Tibial nerve (tissue), 4 donors: ENCODE results near the gene C1QTNF12. TPM values are rescaled to one million over a fixed set of nuclear protein-coding genes. Genes with fewer than 3 reads are reported as not detected.

Experiments used
- DNase-seq, 2 donors: peaks; one replicate each; pipeline ENCODE4 v3.0.0-alpha.2; 2019; ENCODE audit warnings: low spot score in 2 of 2
- H3K27ac ChIP-seq, 4 donors: fragments of 200-600 bp; sonication (generic) in 3 of 4; one replicate each; pipeline ENCODE4 v1.5.1; 2017 to 2019; ENCODE audit warnings: mild to moderate bottlenecking in 1 of 4
- H3K27me3 ChIP-seq, 2 donors: fragments of 200-600 bp; sonication (generic) in 1 of 2; one replicate each; pipeline versions ENCODE4 v1.5.1 to v1.6.0; 2017 to 2019
- H3K36me3 ChIP-seq, 3 donors: fragments of 200-600 bp; sonication (generic); one replicate each; pipeline ENCODE4 v1.5.1; 2018 to 2019
- H3K4me1 ChIP-seq, 4 donors: fragments of 200-600 bp; sonication (generic) in 3 of 4; one replicate each; pipeline ENCODE4 v1.5.1; 2017 to 2019
- H3K4me3 ChIP-seq, 4 donors: fragments of 200-600 bp; sonication (generic) in 3 of 4; one replicate each; pipeline ENCODE4 v1.5.1; 2017 to 2019; ENCODE audit warnings: mild to moderate bottlenecking in 1 of 4, moderate library complexity in 1 of 4
- H3K9me3 ChIP-seq, 4 donors: fragments of 200-600 bp; sonication (generic) in 3 of 4; one replicate each; pipeline ENCODE4 v1.5.1; 2017 to 2019
- CTCF ChIP-seq, 5 experiments: fragments of 200-600 bp in 3 of 5; fragments of 450-650 bp in 2 of 5; sonication (generic) in 3 of 5; IDR thresholded peaks; one replicate each; pipeline ENCODE4 v1.5.1; 2016 to 2019; ENCODE audit warnings: antibody characterized with exemption in 5 of 5, mild to moderate bottlenecking in 3 of 5, moderate library complexity in 2 of 5
- EP300 ChIP-seq, 2 donors: sonication (generic); formaldehyde crosslinking; IDR thresholded peaks; one replicate each; pipeline ENCODE4 v1.6.1; 2017; ENCODE audit warnings: antibody characterized with exemption in 2 of 2, mild to moderate bottlenecking in 1 of 2
- POLR2A ChIP-seq, 2 donors: fragments of 450-650 bp; IDR thresholded peaks; one replicate each; pipeline ENCODE4 v1.6.1; 2017; ENCODE audit warnings: antibody characterized with exemption in 2 of 2, mild to moderate bottlenecking in 2 of 2, moderate library complexity in 2 of 2
- WGBS, 2 donors: methylation state at CpG; one replicate each; pipeline ENCODE4 v1.1.5; 2018; 5-methylcytosine and 5-hydroxymethylcytosine counted together
- total RNA-seq, 4 donors: library from RNA; depleted of rRNA; stranded (reverse); fragments of >200 nt; gene quantifications; one replicate each; pipeline ENCODE4 v1.1.0, GENCODE V29; 2016

C1QTNF12 gene
- total RNA-seq, 4 donors from 2014 or later = 0.84 to 3.0 (median 1.8) TPM

DNA sequence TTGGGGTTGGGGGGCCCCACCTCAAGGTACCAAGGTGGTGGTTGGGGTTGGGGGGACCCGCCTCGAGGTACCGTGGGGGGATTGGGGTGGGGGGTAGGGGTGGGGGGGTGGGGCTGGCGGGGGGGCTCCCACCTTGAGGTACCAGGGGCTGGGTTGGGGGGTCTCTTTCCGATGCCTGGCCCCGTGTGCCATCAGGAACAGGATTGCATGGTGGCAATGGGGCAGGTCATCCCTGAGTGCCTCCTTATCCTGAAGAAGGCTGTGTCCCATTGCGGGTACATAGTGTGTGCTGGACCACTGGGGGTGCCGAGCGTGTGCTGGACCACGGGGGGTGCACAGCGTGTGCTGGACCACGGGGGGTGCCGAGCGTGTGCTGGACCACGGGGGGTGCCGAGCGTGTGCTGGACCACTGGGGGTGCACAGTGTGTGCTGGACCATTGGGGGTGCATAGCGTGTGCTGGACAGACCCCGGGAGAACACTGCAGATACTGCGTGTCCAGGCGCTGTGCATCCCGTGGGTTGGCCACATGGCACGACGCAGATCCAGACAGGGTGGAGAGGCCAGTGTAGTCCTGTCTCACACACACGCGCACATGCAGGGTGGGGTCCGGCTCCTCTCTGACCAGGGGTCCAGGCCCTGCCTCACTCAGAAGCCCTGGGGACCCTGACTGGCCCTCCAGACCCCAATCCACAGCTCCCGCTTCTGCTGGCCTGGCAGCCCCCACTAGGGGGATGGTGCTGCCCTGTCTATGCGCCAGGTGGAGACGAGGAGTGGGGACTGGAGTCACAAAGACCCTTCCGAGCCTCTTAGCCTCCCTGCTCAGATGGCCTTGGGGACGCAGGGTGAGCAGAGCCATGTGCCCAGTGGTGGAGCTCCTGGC, 37.9 kb upstream of the C1QTNF12 start:
- H3K9me3 ChIP-seq = no peaks in the 10 kb centered on the region
- H3K27ac ChIP-seq = no peak overlapping the region
- H3K27me3 ChIP-seq = peaks cover 0 to 23% of the 10 kb centered on the region in 2 donors
- DNase-seq = no peak
- TF ChIP-seq POLR2A (IDR thresholded peaks at IDR 0.05) = no peak
- TF ChIP-seq EP300 (IDR thresholded peaks at IDR 0.05) = no peak
- TF ChIP-seq CTCF (IDR thresholded peaks at IDR 0.05) = no peak
- WGBS, 2 donors = 81 to 82% methylated on average over 22 to 29 of the region's 32 CpGs
- no peaks in the 10 kb centered on the region for H3K36me3 ChIP-seq
- no peaks in the 10 kb centered on the region for H3K4me1 ChIP-seq
- H3K4me3 ChIP-seq = no peak overlapping the region

- H3K27ac ChIP-seq = no peak overlapping the region
- no peak for DNase-seq
- 53% methylated on average over 3 of the region's 9 CpGs; no CpG with 5 or more reads in 1 of the 2 donors for WGBS, 2 donors
- H3K9me3 ChIP-seq = no peaks in the 10 kb centered on the region
- TF ChIP-seq POLR2A (IDR thresholded peaks at IDR 0.05) (no peak), EP300 (IDR thresholded peaks at IDR 0.05) (no peak), CTCF (IDR thresholded peaks at IDR 0.05) (no peak)
- H3K36me3 ChIP-seq = no peaks in the 10 kb centered on the region
- H3K4me3 ChIP-seq = no peak overlapping the region
- peaks cover 0 to 23% of the 10 kb centered on the region in 2 donors for H3K27me3 ChIP-seq
- H3K4me1 ChIP-seq = no peaks in the 10 kb centered on the region
Observed at GRCh38 chr1:1283821-1284220, 37.3 kb upstream of the C1QTNF12 start.

DNA sequence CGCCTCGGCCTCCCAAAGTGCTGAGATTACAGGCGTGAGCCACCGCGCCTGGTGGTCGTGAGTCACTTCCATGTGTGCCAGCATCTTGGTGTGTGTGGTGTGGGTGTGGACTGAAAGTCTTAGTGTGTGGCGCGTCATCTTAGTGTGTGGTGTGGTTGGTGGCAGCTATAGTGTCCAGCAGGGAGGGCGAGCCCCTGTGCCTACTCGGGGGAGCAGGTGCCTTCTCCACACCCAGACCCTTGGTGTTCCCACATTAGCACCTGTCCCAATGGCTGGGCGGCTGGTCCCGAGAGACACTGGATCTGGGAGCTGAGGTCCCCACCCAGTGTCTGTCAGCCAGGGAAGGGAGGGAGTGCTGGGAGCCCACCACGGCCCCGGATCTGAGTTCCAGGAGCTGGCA, 36.5 kb upstream of the C1QTNF12 start:
- no peak for DNase-seq
- 90 to 91% methylated on average over 14 of the region's 14 CpGs for WGBS, 2 donors
- H3K36me3 ChIP-seq = no peaks in the 10 kb centered on the region
- no peaks in the 10 kb centered on the region for H3K4me1 ChIP-seq
- H3K27ac ChIP-seq = no peak overlapping the region
- peaks cover 0 to 23% of the 10 kb centered on the region in 2 donors for H3K27me3 ChIP-seq
- no peaks in the 10 kb centered on the region for H3K9me3 ChIP-seq
- TF ChIP-seq POLR2A (IDR thresholded peaks at IDR 0.05) = no peak
- H3K4me3 ChIP-seq = no peak overlapping the region

DNA sequence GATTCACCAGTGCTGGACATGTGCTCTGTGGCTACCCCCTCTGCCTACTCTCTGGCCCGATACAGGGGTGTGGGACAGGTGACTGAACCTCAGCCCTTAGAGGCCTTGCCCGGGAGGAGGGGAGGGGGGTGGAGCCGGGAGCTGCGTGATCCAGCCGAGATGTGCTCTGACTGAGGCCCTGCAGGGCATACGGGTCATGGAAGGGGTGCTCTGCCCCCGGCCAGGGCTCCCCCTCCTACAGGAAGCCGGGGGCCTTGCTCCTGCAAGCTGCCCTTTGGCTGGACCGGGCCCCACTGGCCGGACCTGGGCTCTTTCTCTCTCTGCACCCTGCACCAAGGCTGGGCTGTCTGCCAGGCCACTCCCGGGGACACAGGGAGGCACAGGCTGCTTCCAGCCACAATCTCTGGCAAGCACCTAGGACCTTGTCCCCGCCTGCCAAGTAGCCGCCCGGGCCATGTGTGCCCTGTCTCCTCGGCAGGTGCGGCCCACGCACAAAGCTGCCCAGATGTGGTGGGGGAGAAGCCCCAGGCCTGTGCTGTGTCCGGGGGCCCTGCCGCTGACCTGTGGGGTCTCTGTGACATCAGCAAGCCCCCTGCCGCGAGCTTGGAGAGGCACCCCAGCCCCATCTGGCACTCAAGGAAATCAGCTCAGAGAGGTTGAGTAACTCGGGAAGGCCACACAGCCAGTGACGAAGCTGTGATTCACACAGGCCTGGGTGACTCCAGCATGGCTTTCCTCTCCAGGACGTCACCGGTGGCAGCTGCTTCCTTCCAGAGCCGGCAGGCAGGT, 35.2 kb upstream of the C1QTNF12 start:
- no peaks in the 10 kb centered on the region for H3K4me1 ChIP-seq
- no peaks in the 10 kb centered on the region for H3K9me3 ChIP-seq
- peaks cover 0 to 18% of the 10 kb centered on the region in 2 donors for H3K27me3 ChIP-seq
- H3K36me3 ChIP-seq = no peaks in the 10 kb centered on the region
- DNase-seq = no peak
- WGBS, 2 donors = 42 to 60% methylated on average over 4 to 15 of the region's 26 CpGs
- H3K4me3 ChIP-seq = no peak overlapping the region
- no peak for TF ChIP-seq EP300 (IDR thresholded peaks at IDR 0.05)
- peak overlapping the region in 1 of 4 donors; percentile 59 for H3K27ac ChIP-seq

GRCh38 chr1:1280782-1281481, 34.4 kb upstream of the C1QTNF12 start:
- Histone ChIP-seq H3K4me3 (no peak overlapping the region), H3K9me3 (no peaks in the 10 kb centered on the region), H3K27ac (peak overlapping the region in 1 of 4 donors; percentile 45), H3K27me3 (peaks cover 0 to 10% of the 10 kb centered on the region in 2 donors), H3K36me3 (no peaks in the 10 kb centered on the region), H3K4me1 (no peaks in the 10 kb centered on the region)
- no peak for DNase-seq
- no peak for TF ChIP-seq POLR2A (IDR thresholded peaks at IDR 0.05)
- no peak for TF ChIP-seq EP300 (IDR thresholded peaks at IDR 0.05)
- no peak for TF ChIP-seq CTCF (IDR thresholded peaks at IDR 0.05)
- 88 to 91% methylated on average over 9 to 12 of the region's 21 CpGs for WGBS, 2 donors
